ENCODE measurements around the gene INSL3. TPM values are rescaled to one million over a fixed set of nuclear protein-coding genes. Genes with fewer than 3 reads are reported as not detected.

The INSL3 gene
- polyA plus RNA-seq, 1 donor from 2014 or later, result not detected

GRCh38 chr19:17830567-17831418, 9.5 kb upstream of the INSL3 start:
- Histone ChIP-seq H3K27ac (ENCODE audit: low read length) (peak overlapping the region; percentile 51), H3K9me3 (ENCODE audit: low read length) (no peaks in the 10 kb centered on the region), H3K27me3 (ENCODE audit: insufficient read depth, low read depth, low read length) (no peaks in the 10 kb centered on the region), H4K20me1 (ENCODE audit: insufficient read depth) (no peaks in the 10 kb centered on the region), H3K4me2 (ENCODE audit: low read length) (peak overlapping the region; percentile 46), H3K4me3 (ENCODE audit: low read length) (peak overlapping the region; percentile 67), H3K9ac (ENCODE audit: low read length) (peak overlapping the region; percentile 54), H3K9me2 (ENCODE audit: insufficient read depth, low read length) (no peaks in the 10 kb centered on the region), H3F3A (ENCODE audit: insufficient read depth, low read length, poor library complexity, severe bottlenecking) (no peaks in the 10 kb centered on the region), H2AFZ (ENCODE audit: low read depth, low read length) (peak overlapping the region; percentile 60), H3K79me2 (replicated peaks; ENCODE audit: insufficient read depth, low read length) (no peaks in the 10 kb centered on the region), H3K36me3 (ENCODE audit: insufficient read depth, low read length) (no peaks in the 10 kb centered on the region)
- TF ChIP-seq MXI1 (conservative IDR thresholded peaks at IDR 0.05; ENCODE audit: poor library complexity, severe bottlenecking) (no peak), POLR2AphosphoS5 (IDR thresholded peaks at IDR 0.05) (no peak), EP300 (conservative IDR thresholded peaks at IDR 0.05; ENCODE audit: poor library complexity, severe bottlenecking) (no peak), SMC3 (conservative IDR thresholded peaks at IDR 0.05; ENCODE audit: poor library complexity) (no peak)

GRCh38 chr19:17829855-17830566, 8.7 kb upstream of the INSL3 start:
- Histone ChIP-seq H3K79me2 (replicated peaks; ENCODE audit: insufficient read depth, low read length) (no peaks in the 10 kb centered on the region), H3K27me3 (ENCODE audit: insufficient read depth, low read depth, low read length) (no peaks in the 10 kb centered on the region), H3K4me2 (ENCODE audit: low read length) (peak overlapping the region; percentile 46), H3K9ac (ENCODE audit: low read length) (peak overlapping the region; percentile 54), H3K27ac (ENCODE audit: low read length) (peak overlapping the region; percentile 51), H4K20me1 (ENCODE audit: insufficient read depth) (no peaks in the 10 kb centered on the region), H3K36me3 (ENCODE audit: insufficient read depth, low read length) (no peaks in the 10 kb centered on the region), H3K9me3 (ENCODE audit: low read length) (no peaks in the 10 kb centered on the region), H3F3A (ENCODE audit: insufficient read depth, low read length, poor library complexity, severe bottlenecking) (no peaks in the 10 kb centered on the region), H2AFZ (ENCODE audit: low read depth, low read length) (peak overlapping the region; percentile 60), H3K9me2 (ENCODE audit: insufficient read depth, low read length) (no peaks in the 10 kb centered on the region), H3K4me3 (ENCODE audit: low read length) (peak overlapping the region; percentile 67)
- TF ChIP-seq TAF1 (IDR thresholded peaks at IDR 0.05; ENCODE audit: low read depth), result no peak
- TF ChIP-seq POLR2AphosphoS5 (IDR thresholded peaks at IDR 0.05), result peak; percentile 51
- peak; percentile 25 for TF ChIP-seq CTCF (IDR thresholded peaks at IDR 0.05; ENCODE audit: poor library complexity, severe bottlenecking)
- peak; percentile 55 for TF ChIP-seq MXI1 (conservative IDR thresholded peaks at IDR 0.05; ENCODE audit: poor library complexity, severe bottlenecking)

- Histone ChIP-seq H2AFZ (ENCODE audit: low read depth, low read length) (no peak overlapping the region), H3K27ac (ENCODE audit: low read length) (no peak overlapping the region), H3K4me3 (ENCODE audit: low read length) (no peak overlapping the region), H3F3A (ENCODE audit: insufficient read depth, low read length, poor library complexity, severe bottlenecking) (no peaks in the 10 kb centered on the region), H4K20me1 (ENCODE audit: insufficient read depth) (no peaks in the 10 kb centered on the region), H3K4me2 (ENCODE audit: low read length) (no peak overlapping the region), H3K27me3 (ENCODE audit: insufficient read depth, low read depth, low read length) (no peaks in the 10 kb centered on the region), H3K9me2 (ENCODE audit: insufficient read depth, low read length) (no peaks in the 10 kb centered on the region), H3K36me3 (ENCODE audit: insufficient read depth, low read length) (no peaks in the 10 kb centered on the region), H3K9me3 (ENCODE audit: low read length) (no peaks in the 10 kb centered on the region), H3K9ac (ENCODE audit: low read length) (no peak overlapping the region), H3K79me2 (replicated peaks; ENCODE audit: insufficient read depth, low read length) (no peaks in the 10 kb centered on the region)
- TF ChIP-seq EP300 (conservative IDR thresholded peaks at IDR 0.05; ENCODE audit: poor library complexity, severe bottlenecking) (no peak), TAF1 (IDR thresholded peaks at IDR 0.05; ENCODE audit: low read depth) (no peak), EZH2 (IDR thresholded peaks at IDR 0.05; ENCODE audit: borderline replicate concordance, insufficient read depth, low read length, poor library complexity, severe bottlenecking) (no peak), REST (IDR thresholded peaks at IDR 0.05; ENCODE audit: borderline replicate concordance) (no peak), POLR2AphosphoS5 (IDR thresholded peaks at IDR 0.05) (no peak), RAD21 (conservative IDR thresholded peaks at IDR 0.05) (no peak), SMC3 (conservative IDR thresholded peaks at IDR 0.05; ENCODE audit: poor library complexity) (no peak)
These were observed 5.3 kb upstream of the INSL3 start for GRCh38 chr19:17826508-17827056.
